IPS-20b (cell line): Measurements from ENCODE around the gene JAM2.
"Not testable (repeated sequence)": the region's sequence is repeated elsewhere in the genome, so short reads cannot be mapped to it uniquely, and the experiment has no call there.

Experiments
- H3K27ac ChIP-seq: one replicate; pipeline ENCODE4 v1.5.1; 2013; ENCODE audit warnings: low read length
- H3K27me3 ChIP-seq: 2 replicates; pipeline ENCODE4 v1.6.1; 2013; ENCODE audit warnings: mild to moderate bottlenecking, low read length, inconsistent platforms; ENCODE audit not compliant: insufficient read depth
- H3K36me3 ChIP-seq: 2 replicates; pipeline ENCODE4 v1.6.1; 2013; ENCODE audit warnings: low read depth, mild to moderate bottlenecking, inconsistent platforms, low read length, moderate library complexity; ENCODE audit not compliant: insufficient read depth
- H3K4me1 ChIP-seq: 2 replicates; pipeline ENCODE4 v1.6.1; 2013; ENCODE audit warnings: mild to moderate bottlenecking, control low read depth, inconsistent platforms, low read length, moderate library complexity; ENCODE audit not compliant: insufficient read depth
- H3K4me3 ChIP-seq: 2 replicates; pipeline ENCODE4 v1.5.1; 2013; ENCODE audit warnings: mild to moderate bottlenecking, low read length, inconsistent platforms
- H3K9ac ChIP-seq: 2 replicates; pipeline ENCODE4 v1.6.1; 2013; ENCODE audit warnings: low read depth, mild to moderate bottlenecking, inconsistent platforms, low read length, moderate library complexity
- H3K9me3 ChIP-seq: 2 replicates; pipeline ENCODE4 v1.6.1; 2013; ENCODE audit warnings: mild to moderate bottlenecking, low read depth, low read length, inconsistent platforms; ENCODE audit not compliant: insufficient read depth

The JAM2 gene

DNA sequence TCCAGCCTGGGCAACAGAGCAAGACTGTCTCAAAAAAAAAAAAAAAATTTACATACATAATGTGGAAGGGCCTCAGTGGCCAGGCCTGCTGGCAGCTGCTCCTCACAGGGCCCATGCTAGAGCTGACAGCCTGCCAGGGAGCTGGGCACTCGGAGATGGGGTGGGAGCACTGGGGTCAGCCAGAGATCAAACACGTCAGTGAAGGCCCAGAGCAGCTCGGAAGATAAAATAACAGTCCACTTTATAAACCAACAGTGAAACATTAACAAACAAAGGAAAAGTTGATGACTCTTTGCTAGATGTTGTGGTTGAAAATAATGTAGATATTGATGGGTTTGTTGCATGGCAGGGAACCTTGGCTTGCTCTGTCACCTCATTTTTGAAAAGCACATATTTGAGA is 52.9 kb downstream of the JAM2 start:
- Histone ChIP-seq H3K9ac (no peak overlapping the region), H3K27ac (no peak overlapping the region), H3K4me3 (no peak overlapping the region), H3K27me3 (no peaks in the 10 kb centered on the region), H3K36me3 (peaks cover 6% of the 10 kb centered on the region; the same call in 1 of the 2 replicates), H3K4me1 (no peaks in the 10 kb centered on the region), H3K9me3 (peaks cover 4% of the 10 kb centered on the region; the same call in 1 of the 2 replicates)

DNA sequence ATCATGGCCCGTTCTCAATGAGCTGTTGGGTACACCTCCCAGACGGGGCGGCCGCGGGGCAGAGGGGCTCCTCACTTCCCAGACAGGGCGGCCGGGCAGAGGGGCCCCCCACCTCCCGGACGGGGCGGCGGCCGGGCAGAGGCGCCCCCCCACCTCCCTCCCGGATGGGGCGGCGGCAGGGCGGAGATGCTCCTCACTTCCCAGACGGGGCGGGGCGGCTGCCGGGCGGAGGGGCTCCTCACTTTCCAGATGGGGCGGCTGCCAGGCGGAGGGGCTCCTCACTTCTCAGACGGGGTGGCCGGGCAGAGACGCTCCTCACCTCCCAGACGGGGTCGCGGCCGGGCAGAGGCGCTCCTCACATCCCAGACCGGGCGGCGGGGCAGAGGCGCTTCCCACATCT is 56.4 kb downstream of the JAM2 start:
- not testable (repeated sequence) for H3K4me1 ChIP-seq, H3K9me3 ChIP-seq, H3K9ac ChIP-seq, H3K27ac ChIP-seq, H3K4me3 ChIP-seq, H3K27me3 ChIP-seq, H3K36me3 ChIP-seq

DNA sequence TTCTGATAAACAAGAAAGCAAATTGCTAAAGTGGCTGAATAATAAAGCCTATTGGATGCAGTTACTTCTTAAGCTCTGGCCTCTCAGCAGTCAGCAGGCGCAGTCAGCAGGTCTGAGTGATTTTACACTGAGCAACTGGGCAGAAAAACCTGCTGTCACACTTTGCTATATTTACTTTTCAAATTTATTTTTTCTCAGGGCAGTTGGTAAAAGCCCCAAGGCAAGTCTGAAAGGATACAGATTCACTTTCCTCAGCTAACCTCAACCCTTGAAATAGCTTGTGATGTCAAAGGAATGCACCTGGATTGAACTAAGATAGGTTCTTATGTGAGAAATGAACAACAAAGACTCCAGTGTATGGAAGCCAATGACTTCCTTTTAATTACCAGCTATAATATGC is 61.7 kb downstream of the JAM2 start:
- Histone ChIP-seq H3K9me3 (peaks cover 4% of the 10 kb centered on the region; the same call in 1 of the 2 replicates), H3K27ac (no peak overlapping the region), H3K36me3 (0 out of 2 replicates have a peak, but pooled peaks cover 7% of the 10 kb centered on the region), H3K4me1 (no peaks in the 10 kb centered on the region), H3K9ac (no peak overlapping the region), H3K27me3 (no peaks in the 10 kb centered on the region), H3K4me3 (no peak overlapping the region)

DNA sequence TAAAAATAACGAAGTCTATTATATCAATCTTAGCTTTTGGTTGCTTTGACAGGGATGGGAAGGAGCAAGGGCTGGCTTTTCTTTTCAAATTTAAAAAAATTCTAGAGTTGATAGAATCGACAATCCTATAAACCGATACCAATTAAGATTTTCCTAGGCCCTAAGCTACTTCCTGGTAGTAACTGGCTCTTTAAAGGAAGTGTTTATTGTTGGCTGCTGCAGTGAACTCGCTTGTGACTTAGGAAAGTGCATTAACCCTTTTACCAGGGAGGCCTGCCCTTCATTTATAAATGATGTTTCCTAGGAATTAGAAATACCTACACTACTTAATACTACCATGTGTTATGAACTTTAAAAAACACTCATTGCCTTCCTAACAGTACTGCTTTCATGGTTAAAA is 62.5 kb downstream of the JAM2 start:
- Histone ChIP-seq H3K9ac (no peak overlapping the region), H3K4me1 (no peaks in the 10 kb centered on the region), H3K27ac (no peak overlapping the region), H3K4me3 (no peak overlapping the region), H3K36me3 (0 out of 2 replicates have a peak, but pooled peaks cover 5% of the 10 kb centered on the region), H3K9me3 (no peaks in the 10 kb centered on the region), H3K27me3 (no peaks in the 10 kb centered on the region)

DNA sequence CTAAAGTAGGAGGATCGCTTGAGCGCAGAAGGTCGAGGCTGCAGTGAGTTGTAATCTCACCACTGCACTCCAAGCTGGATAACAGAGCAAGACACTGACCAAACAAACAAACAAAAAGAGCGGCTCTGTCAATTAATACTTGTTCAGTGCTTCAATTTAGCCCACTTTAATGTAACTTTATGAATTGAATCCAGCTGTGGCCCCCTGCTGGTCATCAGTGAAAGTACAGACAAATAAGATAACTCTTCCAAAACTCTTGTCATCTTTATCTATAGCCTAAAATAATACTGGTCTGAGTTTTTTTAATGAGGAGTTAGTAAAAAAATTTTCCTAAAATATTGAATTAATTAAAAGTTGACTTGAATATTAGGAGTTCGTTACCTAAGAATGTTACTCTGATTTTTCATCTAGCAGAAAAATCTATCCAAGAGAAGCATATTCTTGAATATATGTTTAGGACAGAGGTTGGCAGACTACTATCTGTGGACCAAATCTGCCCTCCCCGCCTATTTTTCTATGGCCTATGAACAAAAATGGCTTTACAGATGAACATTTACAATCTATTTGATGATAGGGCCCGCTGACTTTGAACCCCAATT is 69.5 kb downstream of the JAM2 start:
- Histone ChIP-seq H3K36me3 (no peaks in the 10 kb centered on the region), H3K27ac (no peak overlapping the region), H3K27me3 (no peaks in the 10 kb centered on the region), H3K9ac (no peak overlapping the region), H3K4me1 (no peaks in the 10 kb centered on the region), H3K4me3 (no peak overlapping the region), H3K9me3 (no peaks in the 10 kb centered on the region)

DNA sequence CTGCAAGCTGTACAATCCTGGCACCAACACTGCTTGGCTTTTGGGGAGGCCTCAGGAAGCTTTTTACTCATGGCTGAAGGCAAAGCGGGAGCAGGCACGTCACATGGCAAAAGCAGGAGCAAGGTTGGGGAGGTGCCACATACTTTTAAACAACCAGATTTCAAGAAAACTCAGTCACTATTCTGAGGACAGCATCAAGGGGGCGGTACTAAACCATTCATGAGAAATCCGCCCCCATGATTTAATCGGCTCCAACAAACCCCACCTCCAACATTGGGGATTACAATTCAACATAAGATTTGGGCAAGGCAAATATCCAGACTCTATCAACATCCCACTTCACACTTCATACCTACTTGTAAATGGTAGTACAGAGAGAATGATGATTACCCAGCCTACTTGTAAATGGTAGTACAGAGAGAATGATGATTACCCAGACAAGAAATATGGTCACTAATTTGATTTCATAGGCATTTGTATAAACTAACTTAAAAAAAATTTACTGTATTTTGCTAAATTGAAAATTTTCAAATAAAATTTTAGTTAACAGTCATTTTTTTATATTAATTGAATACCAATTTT is 70.7 kb downstream of the JAM2 start:
- Histone ChIP-seq H3K27me3 (no peaks in the 10 kb centered on the region), H3K9ac (no peak overlapping the region), H3K36me3 (no peaks in the 10 kb centered on the region), H3K4me3 (no peak overlapping the region), H3K9me3 (no peaks in the 10 kb centered on the region), H3K27ac (no peak overlapping the region), H3K4me1 (no peaks in the 10 kb centered on the region)

DNA sequence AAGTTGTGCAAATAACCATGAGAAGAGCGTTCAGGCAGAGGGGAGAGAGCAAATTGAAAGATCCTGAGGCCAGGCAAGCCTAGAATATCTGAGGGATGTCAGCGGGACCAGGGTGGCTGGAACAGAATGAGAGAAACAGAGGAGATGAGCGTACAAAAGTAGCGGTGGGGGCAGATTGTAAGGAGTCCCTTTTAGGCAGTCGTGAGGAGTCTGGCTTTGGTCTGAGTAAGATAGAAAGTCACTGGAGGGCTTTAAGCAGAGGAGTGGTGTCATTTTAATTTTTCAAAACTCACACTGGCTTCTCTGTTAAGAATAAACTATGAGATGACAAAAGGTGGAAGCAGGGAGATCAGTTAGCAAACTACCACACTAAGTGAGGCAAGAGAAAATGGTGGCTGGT is 71.5 kb downstream of the JAM2 start:
- no peaks in the 10 kb centered on the region for H3K9me3 ChIP-seq
- peaks cover 5% of the 10 kb centered on the region; the same call in 1 of the 2 replicates for H3K36me3 ChIP-seq

DNA sequence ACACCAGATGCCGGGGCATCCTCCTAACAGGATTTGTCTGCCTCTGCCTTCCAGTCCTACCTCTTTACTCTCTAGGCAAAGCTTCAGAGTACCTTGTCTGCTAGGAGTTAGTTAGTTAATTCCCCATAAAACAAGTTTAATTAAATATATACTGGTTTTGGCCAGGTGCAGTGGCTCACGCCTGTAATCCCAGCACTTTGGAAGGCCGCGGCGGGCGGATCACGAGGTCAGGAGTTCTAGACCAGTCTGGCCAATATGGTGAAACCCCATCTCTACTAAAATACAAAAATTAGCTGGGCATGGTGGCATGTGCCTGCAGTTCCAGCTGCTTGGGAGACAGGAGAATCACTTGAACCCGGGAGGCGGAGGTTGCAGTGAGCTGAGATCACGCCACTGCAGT is 75.0 kb downstream of the JAM2 start:
- H3K4me1 ChIP-seq, H3K9me3 ChIP-seq, H3K27me3 ChIP-seq: not testable (repeated sequence)

More for the DNA sequence above, 71.5 kb downstream of the JAM2 start:
- Histone ChIP-seq H3K27ac (no peak overlapping the region), H3K4me1 (no peaks in the 10 kb centered on the region), H3K4me3 (no peak overlapping the region), H3K27me3 (no peaks in the 10 kb centered on the region), H3K9ac (no peak overlapping the region)

DNA sequence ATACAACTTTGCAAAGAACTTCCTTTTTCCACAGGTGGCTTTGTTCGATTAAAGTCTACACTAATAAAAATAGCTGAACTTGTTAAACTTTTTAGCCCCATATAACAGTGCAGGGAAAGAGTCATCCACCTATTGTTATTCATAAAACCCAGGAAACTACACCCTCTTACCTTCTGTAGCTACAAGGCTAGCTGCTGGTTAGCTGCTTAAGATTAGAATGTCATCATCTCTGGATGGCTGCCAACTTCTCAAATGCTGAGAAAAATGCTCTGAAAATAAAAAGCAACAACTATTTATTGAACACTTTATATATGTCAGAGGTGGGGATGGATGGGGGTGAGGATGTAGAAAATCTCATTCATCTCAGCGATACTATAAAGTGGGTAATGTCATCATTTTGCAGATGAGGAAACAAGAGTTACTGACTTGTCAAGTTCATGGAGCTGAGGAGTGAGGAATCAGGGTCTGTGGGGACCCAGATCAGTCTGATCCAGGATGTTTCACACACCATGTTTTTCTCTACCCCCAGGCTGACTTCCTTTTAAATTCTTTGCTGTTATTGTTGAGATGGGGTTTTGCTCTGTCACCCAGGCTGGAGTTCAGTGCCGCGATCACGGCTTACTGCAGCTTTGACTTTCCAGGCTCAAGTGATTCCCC is 78.6 kb downstream of the JAM2 start:
- H3K9me3 ChIP-seq = no peaks in the 10 kb centered on the region
- no peaks in the 10 kb centered on the region for H3K27me3 ChIP-seq
- H3K9ac ChIP-seq = no peak overlapping the region
- no peak overlapping the region for H3K27ac ChIP-seq
- H3K36me3 ChIP-seq = peaks cover 15% of the 10 kb centered on the region
- no peak overlapping the region for H3K4me3 ChIP-seq
- H3K4me1 ChIP-seq = no peaks in the 10 kb centered on the region

More for the DNA sequence above, 75.0 kb downstream of the JAM2 start:
- not testable (repeated sequence) for H3K9ac ChIP-seq, H3K27ac ChIP-seq, H3K4me3 ChIP-seq, H3K36me3 ChIP-seq

DNA sequence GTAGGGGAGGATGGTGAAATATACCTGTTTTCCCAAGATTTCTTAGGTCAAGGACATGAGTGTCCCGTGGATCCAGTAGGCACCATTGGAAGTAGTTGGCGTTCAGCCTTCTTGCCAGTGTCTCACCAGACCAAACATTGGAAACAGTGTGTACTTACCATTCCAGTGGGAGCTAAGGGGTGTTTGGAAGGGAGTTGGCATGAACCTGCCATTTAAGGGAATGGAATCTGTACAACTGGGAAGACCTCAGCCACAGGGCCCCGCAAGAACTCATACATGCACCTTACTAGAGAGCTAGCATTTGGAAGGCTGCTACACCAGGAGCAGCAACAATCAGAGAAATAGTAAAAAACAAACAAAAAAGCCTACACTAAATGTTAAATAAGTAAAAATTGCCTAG is 82.9 kb downstream of the JAM2 start:
- Histone ChIP-seq H3K4me1 (no peaks in the 10 kb centered on the region), H3K27ac (no peak overlapping the region), H3K27me3 (no peaks in the 10 kb centered on the region), H3K4me3 (no peak overlapping the region), H3K36me3 (peaks cover 53% of the 10 kb centered on the region), H3K9me3 (no peaks in the 10 kb centered on the region), H3K9ac (no peak overlapping the region)

DNA sequence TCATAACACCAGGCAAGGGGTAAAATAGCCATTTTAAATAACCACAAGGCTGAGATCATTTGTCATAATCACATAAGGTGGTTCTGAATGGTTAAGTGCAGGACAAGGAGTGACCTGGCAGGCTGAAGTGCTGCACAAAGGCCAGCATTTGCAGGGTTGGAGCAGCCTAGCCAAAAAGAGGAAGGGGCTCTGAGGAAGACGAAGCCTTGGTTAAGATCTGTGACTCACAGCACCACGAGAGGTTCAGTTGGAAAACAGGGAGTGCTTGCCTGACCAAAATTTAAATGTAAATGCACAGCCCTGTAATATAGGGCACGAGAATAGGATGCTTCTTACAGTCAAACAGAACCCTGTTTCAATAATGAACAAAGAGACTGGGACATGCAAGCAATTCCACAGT is 83.6 kb downstream of the JAM2 start:
- Histone ChIP-seq H3K4me1 (no peaks in the 10 kb centered on the region), H3K36me3 (peaks cover 60% of the 10 kb centered on the region)

More for the DNA sequence above, 83.6 kb downstream of the JAM2 start:
- no peaks in the 10 kb centered on the region for H3K9me3 ChIP-seq
- H3K27me3 ChIP-seq = no peaks in the 10 kb centered on the region
- H3K9ac ChIP-seq = no peak overlapping the region
- no peak overlapping the region for H3K4me3 ChIP-seq
- H3K27ac ChIP-seq = no peak overlapping the region
